Osteocyte (in vitro differentiated cells): ENCODE results near the gene CAMK2B. TPM values are rescaled to one million over a fixed set of nuclear protein-coding genes. Genes with fewer than 3 reads are reported as not detected.

ENCODE experiments used
- DNase-seq: peaks from one replicate; pipeline ENCODE4 v3.0.0; 2021; ENCODE audit warnings: mixed read lengths; ENCODE audit not compliant: unreplicated experiment; ENCODE audit errors: extremely low spot score
- H3K27ac Mint-ChIP-seq: one replicate; pipeline ENCODE4 v1.8.0; 2021; ENCODE audit warnings: mild to moderate bottlenecking, mixed read lengths; ENCODE audit not compliant: unreplicated experiment
- H3K27me3 Mint-ChIP-seq: one replicate; pipeline ENCODE4 v1.8.0; 2021; ENCODE audit warnings: mixed read lengths; ENCODE audit not compliant: unreplicated experiment
- H3K36me3 Mint-ChIP-seq: one replicate; pipeline ENCODE4 v1.8.0; 2021; ENCODE audit warnings: mixed read lengths; ENCODE audit not compliant: unreplicated experiment
- H3K4me1 Mint-ChIP-seq: one replicate; pipeline ENCODE4 v1.8.0; 2021; ENCODE audit warnings: mixed read lengths; ENCODE audit not compliant: unreplicated experiment
- H3K4me3 Mint-ChIP-seq: one replicate; pipeline ENCODE4 v1.8.0; 2021; ENCODE audit warnings: mild to moderate bottlenecking, moderate library complexity, mixed read lengths; ENCODE audit not compliant: unreplicated experiment
- H3K9me3 Mint-ChIP-seq: one replicate; pipeline ENCODE4 v1.8.0; 2021; ENCODE audit warnings: mixed read lengths; ENCODE audit not compliant: unreplicated experiment
- total RNA-seq: library from RNA; stranded (reverse); gene quantifications from 2 replicates; pipeline ENCODE4 v1.2.1, GENCODE V29; 2021
- TF ChIP-seq, protein P1 (sequence below): fragments of 200-600 bp; sonication (generic); IDR thresholded peaks from 2 replicates; pipeline ENCODE4 v1.5.0; 2021; ENCODE audit warnings: antibody characterized with exemption, mild to moderate bottlenecking, moderate library complexity

CAMK2B gene
- total RNA-seq, 1 donor from 2014 or later, result not detected

DNA sequence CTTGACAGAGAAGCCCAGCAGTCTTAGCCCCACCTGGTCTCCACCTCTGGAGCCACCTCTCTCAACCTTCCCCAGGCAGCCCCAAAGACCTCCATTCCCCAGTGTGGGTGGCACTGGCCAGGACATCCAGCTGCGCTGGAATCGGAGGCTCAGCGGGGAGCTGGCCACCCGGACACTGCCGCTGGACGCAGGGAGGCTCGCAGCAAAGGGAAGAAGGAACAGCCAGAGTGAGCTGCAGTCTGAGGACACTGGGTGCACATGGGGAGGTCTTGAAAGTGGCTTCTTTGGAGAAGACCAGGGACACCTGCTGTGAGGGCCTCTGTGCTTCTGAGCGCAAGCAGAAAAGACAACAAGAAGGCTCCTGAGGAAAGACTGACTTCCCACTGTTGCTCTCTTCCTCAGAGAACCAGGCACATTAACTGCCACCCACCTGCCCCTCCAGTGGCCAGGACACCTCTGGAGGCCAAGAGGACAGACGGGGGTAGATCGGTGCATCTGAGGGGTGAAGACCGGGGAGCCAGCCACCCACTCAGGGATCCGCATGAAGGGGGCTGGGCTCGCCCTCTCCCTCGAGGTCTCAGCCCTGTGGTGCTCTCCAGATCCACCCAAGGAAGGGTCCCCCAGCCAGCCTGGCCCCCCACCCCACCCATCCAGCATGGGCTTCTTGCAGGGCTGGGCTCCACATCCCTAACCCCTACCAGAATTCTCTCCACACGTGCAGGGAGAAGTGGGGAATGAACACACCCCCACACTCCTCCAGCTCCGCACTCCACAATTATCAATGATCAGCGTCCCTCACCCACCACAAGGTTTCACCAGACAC lies 1.8 kb downstream of the CAMK2B start:
- H3K36me3 Mint-ChIP-seq, result no peaks in the 10 kb centered on the region
- no peak overlapping the region for H3K27ac Mint-ChIP-seq
- H3K4me1 Mint-ChIP-seq, result peaks cover 6% of the 10 kb centered on the region
- DNase-seq, result no peak
- H3K4me3 Mint-ChIP-seq, result peak overlapping the region; percentile 59
- TF ChIP-seq, protein P1, sequence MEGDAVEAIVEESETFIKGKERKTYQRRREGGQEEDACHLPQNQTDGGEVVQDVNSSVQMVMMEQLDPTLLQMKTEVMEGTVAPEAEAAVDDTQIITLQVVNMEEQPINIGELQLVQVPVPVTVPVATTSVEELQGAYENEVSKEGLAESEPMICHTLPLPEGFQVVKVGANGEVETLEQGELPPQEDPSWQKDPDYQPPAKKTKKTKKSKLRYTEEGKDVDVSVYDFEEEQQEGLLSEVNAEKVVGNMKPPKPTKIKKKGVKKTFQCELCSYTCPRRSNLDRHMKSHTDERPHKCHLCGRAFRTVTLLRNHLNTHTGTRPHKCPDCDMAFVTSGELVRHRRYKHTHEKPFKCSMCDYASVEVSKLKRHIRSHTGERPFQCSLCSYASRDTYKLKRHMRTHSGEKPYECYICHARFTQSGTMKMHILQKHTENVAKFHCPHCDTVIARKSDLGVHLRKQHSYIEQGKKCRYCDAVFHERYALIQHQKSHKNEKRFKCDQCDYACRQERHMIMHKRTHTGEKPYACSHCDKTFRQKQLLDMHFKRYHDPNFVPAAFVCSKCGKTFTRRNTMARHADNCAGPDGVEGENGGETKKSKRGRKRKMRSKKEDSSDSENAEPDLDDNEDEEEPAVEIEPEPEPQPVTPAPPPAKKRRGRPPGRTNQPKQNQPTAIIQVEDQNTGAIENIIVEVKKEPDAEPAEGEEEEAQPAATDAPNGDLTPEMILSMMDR, result no peak
- no peaks in the 10 kb centered on the region for H3K9me3 Mint-ChIP-seq
- peaks cover 49% of the 10 kb centered on the region for H3K27me3 Mint-ChIP-seq

DNA sequence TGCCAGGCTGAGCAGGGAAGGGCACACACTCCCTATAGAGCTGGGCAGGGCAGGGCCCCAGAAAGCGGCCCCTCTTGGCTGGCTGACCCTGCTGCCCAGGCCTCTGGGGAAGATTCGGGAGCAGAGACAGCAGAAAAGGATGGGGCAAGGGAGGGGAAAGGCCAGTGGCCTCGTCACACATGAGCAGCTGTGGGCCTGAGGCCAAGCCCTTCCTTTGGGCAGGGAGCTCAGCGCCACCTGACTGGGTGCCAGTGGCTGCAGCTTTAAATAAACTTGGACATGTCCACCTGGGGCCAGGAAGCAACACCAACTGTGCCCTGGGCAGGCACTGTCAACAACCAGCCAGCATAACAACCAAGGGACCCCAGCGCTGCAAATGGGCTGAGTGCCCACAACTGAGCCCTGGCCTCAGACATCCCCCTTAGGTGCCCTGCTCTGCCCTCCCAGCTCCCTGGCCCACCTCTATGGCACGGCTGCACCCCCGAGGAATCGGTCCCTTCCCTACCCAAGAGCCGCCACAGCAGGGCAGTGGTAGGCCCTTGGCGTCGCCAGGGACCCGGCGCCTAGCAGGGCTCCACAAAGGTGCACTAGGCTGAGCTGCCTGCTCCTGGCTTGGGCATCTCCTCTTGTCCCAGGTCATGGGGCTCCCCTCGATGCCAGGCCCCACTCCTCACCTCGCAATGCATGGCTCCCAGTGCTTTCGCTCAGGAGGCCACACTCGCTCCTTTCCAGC lies 2.6 kb downstream of the CAMK2B start:
- peaks cover 6% of the 10 kb centered on the region for H3K4me1 Mint-ChIP-seq
- H3K4me3 Mint-ChIP-seq, result no peak overlapping the region
- TF ChIP-seq, protein P1, result no peak
- DNase-seq, result no peak
- H3K9me3 Mint-ChIP-seq, result no peaks in the 10 kb centered on the region
- no peak overlapping the region for H3K27ac Mint-ChIP-seq
- H3K27me3 Mint-ChIP-seq, result peaks cover 48% of the 10 kb centered on the region
- H3K36me3 Mint-ChIP-seq, result no peaks in the 10 kb centered on the region

DNA sequence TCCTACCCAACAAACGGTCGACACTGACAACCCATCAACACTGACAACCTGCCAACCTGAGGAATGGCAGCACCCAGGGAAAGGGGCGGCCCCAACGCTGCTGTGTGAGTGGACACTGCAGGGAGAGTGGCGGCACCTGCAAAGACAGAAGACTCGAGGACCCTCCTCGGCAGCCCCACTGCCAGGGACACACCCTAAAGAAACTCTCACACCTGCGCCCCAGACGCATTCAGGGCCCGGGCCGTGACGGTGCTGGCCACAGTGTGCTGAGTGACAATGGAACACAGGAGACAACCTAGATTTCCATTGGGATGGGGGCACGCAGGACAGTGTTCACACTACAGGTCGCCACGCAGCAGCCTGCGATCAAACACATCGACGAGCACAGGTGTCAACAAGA lies 3.6 kb downstream of the CAMK2B start:
- Mint-ChIP-seq H3K9me3 (no peaks in the 10 kb centered on the region), H3K27ac (no peak overlapping the region), H3K36me3 (no peaks in the 10 kb centered on the region), H3K4me1 (peaks cover 6% of the 10 kb centered on the region), H3K27me3 (peaks cover 45% of the 10 kb centered on the region), H3K4me3 (no peak overlapping the region)
- TF ChIP-seq, protein P1, result no peak
- DNase-seq, result no peak

DNA sequence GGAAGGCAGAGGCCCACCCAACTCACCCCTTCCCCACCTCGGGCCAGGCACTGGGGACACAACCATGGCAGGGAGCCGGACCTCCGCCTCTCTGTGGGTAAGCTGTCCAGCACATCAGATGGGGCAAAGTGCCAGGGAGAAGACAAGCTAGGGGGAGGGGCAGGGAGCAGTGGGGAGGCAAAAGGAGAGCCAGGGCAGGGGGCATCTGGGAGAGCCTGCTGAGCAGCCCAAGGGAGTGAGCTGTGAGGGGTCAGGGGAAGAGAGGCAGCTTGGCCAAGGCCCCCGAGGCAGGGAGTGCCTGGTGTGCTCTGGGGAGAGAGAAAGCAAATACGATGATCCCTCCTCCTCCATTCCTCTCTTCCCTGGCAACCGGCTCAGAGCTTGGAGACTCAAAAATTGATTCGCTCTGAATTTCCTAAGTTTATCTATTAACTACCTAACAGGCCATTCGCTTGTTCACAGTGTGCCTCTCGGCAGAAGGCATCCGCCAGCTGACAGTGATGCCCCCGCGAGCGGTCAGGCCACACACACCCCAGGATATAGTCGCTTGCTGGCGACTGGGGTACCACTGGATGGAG lies 4.5 kb downstream of the CAMK2B start:
- no peak for DNase-seq
- H3K27me3 Mint-ChIP-seq, result peaks cover 46% of the 10 kb centered on the region
- H3K36me3 Mint-ChIP-seq, result no peaks in the 10 kb centered on the region
- TF ChIP-seq, protein P1, result no peak
- peaks cover 5% of the 10 kb centered on the region for H3K4me1 Mint-ChIP-seq
- H3K9me3 Mint-ChIP-seq, result peaks cover 1% of the 10 kb centered on the region
- no peak overlapping the region for H3K4me3 Mint-ChIP-seq
- no peak overlapping the region for H3K27ac Mint-ChIP-seq

DNA sequence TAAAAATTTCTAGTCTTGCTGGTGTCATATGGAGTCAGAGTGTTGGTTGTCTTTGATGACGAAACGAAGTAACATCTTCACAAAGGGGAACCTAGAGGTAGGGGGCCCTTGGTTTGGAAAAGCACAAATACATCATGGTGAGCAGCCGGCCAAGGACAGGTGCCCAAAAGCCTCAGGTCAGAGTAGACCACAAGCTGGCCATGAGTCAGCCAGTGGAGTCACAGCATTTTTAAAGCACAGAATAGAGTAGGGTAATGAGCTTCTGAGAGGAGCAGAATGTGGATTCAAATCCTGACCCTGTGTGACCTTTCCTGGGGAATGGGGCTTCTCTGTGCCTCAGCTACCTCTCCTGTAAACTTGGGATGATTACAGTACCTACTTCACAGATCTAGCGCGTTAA lies 5.3 kb downstream of the CAMK2B start:
- Mint-ChIP-seq H3K4me1 (peaks cover 3% of the 10 kb centered on the region), H3K4me3 (no peak overlapping the region), H3K27me3 (peaks cover 49% of the 10 kb centered on the region), H3K36me3 (no peaks in the 10 kb centered on the region), H3K9me3 (peaks cover 5% of the 10 kb centered on the region), H3K27ac (no peak overlapping the region)
- TF ChIP-seq, protein P1, result no peak
- no peak for DNase-seq
